Measurements from ENCODE around the gene ADCY10.

GRCh38 chr1:167922023-167922422, 8.1 kb upstream of the ADCY10 start:
- TF ChIP-seq, protein P1, sequence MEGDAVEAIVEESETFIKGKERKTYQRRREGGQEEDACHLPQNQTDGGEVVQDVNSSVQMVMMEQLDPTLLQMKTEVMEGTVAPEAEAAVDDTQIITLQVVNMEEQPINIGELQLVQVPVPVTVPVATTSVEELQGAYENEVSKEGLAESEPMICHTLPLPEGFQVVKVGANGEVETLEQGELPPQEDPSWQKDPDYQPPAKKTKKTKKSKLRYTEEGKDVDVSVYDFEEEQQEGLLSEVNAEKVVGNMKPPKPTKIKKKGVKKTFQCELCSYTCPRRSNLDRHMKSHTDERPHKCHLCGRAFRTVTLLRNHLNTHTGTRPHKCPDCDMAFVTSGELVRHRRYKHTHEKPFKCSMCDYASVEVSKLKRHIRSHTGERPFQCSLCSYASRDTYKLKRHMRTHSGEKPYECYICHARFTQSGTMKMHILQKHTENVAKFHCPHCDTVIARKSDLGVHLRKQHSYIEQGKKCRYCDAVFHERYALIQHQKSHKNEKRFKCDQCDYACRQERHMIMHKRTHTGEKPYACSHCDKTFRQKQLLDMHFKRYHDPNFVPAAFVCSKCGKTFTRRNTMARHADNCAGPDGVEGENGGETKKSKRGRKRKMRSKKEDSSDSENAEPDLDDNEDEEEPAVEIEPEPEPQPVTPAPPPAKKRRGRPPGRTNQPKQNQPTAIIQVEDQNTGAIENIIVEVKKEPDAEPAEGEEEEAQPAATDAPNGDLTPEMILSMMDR (IDR thresholded peaks at IDR 0.05): no peak
- TF ChIP-seq POLR2AphosphoS5 (IDR thresholded peaks at IDR 0.05) (no peak), POLR2A (IDR thresholded peaks at IDR 0.05) (no peak)
